ENCODE measurements around the gene SLC23A3.

Gene SLC23A3, protein sequence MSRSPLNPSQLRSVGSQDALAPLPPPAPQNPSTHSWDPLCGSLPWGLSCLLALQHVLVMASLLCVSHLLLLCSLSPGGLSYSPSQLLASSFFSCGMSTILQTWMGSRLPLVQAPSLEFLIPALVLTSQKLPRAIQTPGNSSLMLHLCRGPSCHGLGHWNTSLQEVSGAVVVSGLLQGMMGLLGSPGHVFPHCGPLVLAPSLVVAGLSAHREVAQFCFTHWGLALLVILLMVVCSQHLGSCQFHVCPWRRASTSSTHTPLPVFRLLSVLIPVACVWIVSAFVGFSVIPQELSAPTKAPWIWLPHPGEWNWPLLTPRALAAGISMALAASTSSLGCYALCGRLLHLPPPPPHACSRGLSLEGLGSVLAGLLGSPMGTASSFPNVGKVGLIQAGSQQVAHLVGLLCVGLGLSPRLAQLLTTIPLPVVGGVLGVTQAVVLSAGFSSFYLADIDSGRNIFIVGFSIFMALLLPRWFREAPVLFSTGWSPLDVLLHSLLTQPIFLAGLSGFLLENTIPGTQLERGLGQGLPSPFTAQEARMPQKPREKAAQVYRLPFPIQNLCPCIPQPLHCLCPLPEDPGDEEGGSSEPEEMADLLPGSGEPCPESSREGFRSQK

DNA sequence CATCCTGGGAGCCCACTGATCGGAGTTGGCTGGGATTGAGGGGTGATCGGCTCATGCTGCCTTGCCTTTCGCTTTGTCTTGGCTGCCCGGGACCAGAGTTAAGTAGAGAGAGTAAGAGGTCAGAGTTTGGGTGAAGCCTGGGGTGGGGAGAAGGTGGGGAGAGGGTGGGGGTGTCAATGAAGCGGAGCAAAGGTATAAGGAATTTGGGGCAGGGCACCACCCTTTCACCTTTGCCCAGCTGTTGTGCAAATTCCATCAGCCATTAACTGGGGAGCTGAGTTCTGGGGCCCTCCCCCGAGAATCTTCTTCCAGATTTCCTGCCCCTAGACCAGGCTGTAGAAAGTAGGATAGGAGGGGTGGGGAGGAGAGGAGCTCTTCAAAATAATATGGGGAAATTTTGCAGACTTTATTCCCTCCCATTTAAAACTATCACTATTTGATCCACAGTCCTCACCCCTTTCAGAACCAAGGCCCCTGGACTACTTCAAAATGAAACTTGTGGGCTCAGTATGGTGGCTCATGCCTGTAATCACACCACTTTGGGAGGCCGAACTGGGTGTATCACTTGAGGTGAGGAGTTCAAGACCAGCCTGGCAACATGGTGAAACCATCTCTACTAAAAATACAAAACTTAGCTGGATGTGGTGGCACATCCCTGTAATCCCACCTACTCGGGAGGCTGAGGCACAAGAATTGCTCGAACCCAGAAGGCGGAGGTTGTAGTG lies at the start of gene SLC23A3:
SLC23A3 (minus strand) TSS at position 100 of the 725 bp plus-strand sequence; CDS start at position 55, 45 bp downstream.
- no peaks in the 10 kb centered on the region for H3K27me3 Mint-ChIP-seq
- H3K27ac Mint-ChIP-seq, result peak within 1 kb of the TSS; percentile 43
- peak within 1 kb of the TSS in 1 of 2 donors; percentile 28 for H3K4me3 Mint-ChIP-seq
- ATAC-seq (replicated peaks), result no peak
- no peak for DNase-seq
- H3K9me3 Mint-ChIP-seq, result no peaks in the 10 kb centered on the region
- peaks cover 49 to 69% of the 10 kb centered on the region in 2 donors for H3K36me3 Mint-ChIP-seq
- peaks cover 35 to 39% of the 10 kb centered on the region in 2 donors for H3K4me1 Mint-ChIP-seq

DNA sequence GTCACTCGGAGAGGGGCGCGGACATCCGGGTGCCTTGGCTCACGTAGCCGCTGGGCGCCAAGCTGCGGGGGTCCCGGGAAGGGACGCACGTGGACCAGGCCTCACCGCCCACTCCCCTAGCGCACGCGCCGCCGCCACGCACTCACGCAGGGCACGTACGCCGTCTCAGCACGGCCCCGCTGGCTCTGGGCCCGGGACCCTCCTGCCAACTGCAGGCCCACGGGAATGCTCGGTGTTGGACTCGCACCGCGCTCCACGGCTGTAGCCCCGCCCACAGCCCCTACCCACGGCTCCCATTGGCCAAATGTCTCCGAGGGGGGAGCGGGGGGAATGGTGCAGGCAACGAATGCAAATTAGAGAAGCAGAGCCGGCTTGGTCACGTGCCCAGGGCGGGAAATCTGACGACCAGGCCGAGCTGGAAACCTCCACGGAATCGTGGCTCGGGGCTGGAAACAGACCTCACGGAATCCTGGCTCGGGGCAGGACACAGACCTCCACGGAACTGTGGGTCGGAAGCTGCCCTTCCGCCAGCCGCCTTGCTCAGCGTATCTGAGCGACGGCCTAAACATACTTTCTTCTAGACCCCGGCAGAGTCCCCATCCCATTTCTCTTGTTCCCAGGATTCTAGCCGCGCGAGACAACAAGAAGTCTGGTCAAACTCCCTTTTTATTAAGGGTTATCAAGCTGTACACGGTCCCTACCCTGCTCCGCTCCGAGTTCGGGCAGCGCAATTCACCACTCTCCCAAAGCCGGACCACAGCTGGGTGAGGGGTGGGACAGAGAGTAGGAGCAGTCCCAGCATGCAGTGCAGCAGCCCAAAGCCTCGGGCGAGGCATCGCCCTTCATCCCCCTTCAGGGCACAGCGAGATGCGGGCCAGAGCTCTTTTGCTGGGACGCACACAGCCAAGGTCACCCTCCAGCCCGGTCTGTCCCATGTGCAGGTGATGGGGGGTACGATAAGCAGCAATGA lies 49.2 kb upstream of the SLC23A3 start, which contains the start of gene ABCB6:
ABCB6 (minus strand) TSS at position 227 of the 970 bp plus-strand sequence. CDS start 285 bp downstream, outside the sequence.
- no peaks in the 10 kb centered on the region for H3K27me3 Mint-ChIP-seq
- ATAC-seq (replicated peaks) (peak; percentile 84 to 91), DNase-seq (peak; percentile 86)
- H3K4me3 Mint-ChIP-seq, result peak within 1 kb of the TSS; percentile 90 to 95
- peaks cover 21 to 40% of the 10 kb centered on the region in 2 donors for H3K4me1 Mint-ChIP-seq
- peaks cover 44 to 59% of the 10 kb centered on the region in 2 donors for H3K36me3 Mint-ChIP-seq
- H3K27ac Mint-ChIP-seq, result peak within 1 kb of the TSS; percentile 93
- no peaks in the 10 kb centered on the region for H3K9me3 Mint-ChIP-seq

DNA sequence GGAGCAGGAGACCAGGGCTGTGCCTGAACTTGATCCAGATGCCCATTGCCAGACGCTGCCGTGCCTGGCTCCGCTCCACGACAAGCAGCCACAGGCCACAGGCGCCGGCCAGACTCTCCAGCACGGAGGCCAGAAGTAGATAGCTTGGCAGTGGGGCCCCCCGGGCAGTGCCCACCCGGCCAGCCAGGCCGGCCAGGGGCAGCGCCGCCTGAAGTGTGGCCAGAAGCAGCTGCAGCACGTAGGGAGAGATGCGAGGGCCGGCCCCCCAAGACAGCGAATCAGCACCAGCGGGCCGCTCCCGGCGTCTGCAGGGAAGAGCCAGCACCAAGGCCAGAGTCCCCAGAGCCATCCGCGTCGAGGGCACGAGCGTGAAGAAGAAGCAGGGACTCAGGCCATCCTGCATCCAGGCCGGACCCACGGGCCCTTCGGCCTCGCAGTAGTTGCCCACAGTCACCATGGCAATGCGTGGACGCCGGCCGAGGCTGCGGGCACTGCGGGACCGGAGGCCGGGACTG lies 48.4 kb upstream of the SLC23A3 start:
- DNase-seq, result no peak
- H3K9me3 Mint-ChIP-seq, result no peaks in the 10 kb centered on the region
- peak; percentile 52 to 55 for ATAC-seq (replicated peaks)
- H3K36me3 Mint-ChIP-seq, result peaks cover 45 to 56% of the 10 kb centered on the region in 2 donors
- peak overlapping the region; percentile 93 for H3K27ac Mint-ChIP-seq
- H3K4me1 Mint-ChIP-seq, result peaks cover 21 to 40% of the 10 kb centered on the region in 2 donors
- peak overlapping the region; percentile 90 to 95 for H3K4me3 Mint-ChIP-seq
- H3K27me3 Mint-ChIP-seq, result no peaks in the 10 kb centered on the region

DNA sequence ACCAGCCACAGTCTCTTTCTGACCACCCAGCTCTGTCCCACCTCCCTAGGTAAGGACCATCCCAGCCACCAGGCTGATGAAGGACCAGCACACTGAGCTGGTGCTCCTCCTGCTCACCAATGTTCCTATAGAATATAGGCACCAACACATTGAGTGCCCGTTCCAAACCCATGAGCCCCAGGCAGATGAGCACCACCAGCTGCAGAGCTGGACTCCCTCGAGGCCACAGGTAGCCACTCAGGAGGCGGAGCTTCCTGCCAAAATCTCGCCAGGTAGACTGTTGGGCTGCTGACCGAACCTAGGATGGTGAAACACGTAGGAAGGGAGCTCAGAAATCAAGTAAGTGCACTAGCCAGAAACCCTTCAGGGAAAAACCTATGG lies 46.7 kb upstream of the SLC23A3 start:
- ATAC-seq (replicated peaks) (no peak), DNase-seq (no peak)
- peaks cover 49 to 59% of the 10 kb centered on the region in 2 donors for H3K36me3 Mint-ChIP-seq
- no peaks in the 10 kb centered on the region for H3K9me3 Mint-ChIP-seq
- no peaks in the 10 kb centered on the region for H3K27me3 Mint-ChIP-seq
- peak overlapping the region; percentile 64 to 95 for H3K4me3 Mint-ChIP-seq
- H3K4me1 Mint-ChIP-seq, result peaks cover 21 to 50% of the 10 kb centered on the region in 2 donors
- H3K27ac Mint-ChIP-seq, result peak overlapping the region; percentile 37

DNA sequence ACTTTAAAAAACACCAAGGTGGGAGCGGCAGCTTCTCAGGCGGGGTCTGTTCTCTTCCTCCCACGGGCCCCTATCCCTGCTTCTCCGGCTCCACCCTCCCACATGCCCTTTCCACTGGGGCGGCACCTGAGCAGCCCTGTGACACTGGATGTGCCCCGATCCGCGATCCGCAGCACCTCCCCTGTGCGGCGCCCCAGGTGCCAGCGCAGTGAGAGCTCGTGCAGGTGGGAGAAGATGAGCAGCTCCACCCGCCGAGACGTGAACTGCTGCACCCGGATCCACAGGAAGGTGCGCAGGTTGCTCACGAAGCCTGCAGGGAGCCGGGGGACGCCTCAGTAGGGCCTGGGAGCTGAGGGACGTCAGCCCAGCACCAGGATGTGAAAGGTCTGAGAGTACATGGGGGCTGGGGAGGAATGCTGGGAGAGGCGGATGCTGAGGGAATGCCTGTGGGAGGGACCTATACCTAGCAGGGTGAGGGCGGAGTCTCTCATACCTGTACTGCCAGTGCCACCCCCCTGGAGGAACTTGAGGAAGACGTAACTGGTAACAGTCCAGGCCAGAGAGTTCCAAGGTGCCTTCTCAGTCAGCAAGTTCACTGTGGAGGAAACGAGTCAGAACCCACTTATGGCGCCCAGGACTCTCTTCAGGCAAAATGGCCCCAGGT lies 46.2 kb upstream of the SLC23A3 start:
- Mint-ChIP-seq H3K4me3 (peak overlapping the region in 1 of 2 donors; percentile 32), H3K4me1 (peaks cover 21 to 54% of the 10 kb centered on the region in 2 donors), H3K27ac (no peak overlapping the region), H3K36me3 (peaks cover 47 to 57% of the 10 kb centered on the region in 2 donors), H3K27me3 (no peaks in the 10 kb centered on the region), H3K9me3 (no peaks in the 10 kb centered on the region)
- no peak for ATAC-seq (replicated peaks)
- no peak for DNase-seq

DNA sequence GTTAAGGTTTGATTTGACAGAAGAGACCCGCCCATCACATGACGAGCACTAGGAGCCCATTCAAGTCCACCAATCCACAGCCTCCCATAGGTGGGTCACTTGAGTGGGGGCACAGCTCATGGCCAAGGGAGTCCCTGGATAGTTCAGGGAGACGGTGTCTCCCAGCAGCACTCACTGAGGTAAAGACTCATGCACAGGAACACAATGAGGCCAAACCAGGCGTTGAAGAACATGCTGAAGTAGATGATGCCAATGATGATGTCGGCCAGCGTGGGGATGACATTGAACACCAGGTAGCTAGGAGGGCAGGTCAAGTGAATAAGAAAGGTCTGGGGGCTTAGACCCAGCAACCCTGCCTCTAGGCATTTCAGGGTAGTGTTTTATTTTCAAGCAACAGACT lies 45.0 kb upstream of the SLC23A3 start:
- ATAC-seq (replicated peaks), result no peak
- DNase-seq, result no peak
- no peaks in the 10 kb centered on the region for H3K9me3 Mint-ChIP-seq
- no peaks in the 10 kb centered on the region for H3K27me3 Mint-ChIP-seq
- peaks cover 46 to 48% of the 10 kb centered on the region in 2 donors for H3K36me3 Mint-ChIP-seq
- no peak overlapping the region for H3K4me3 Mint-ChIP-seq
- H3K4me1 Mint-ChIP-seq, result peaks cover 20 to 47% of the 10 kb centered on the region in 2 donors
- H3K27ac Mint-ChIP-seq, result no peak overlapping the region

DNA sequence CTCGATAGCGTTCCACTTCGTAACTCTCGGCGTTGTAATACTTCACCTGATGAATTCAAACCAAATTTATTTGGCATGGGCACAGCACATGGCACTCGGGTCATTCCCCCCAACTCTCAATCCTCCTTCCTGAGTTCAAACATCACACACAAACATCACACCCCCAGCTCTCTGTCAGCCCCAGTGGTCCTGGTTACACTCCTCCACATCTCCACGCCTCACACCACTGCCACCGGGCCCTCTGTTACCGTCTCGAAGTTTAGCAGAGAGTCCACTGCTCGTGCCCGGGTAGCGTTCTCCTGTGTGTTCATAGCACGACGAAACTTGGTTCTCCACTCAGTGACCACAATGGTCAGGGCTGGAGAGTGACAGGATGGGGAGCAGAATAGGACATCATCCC lies 44.3 kb upstream of the SLC23A3 start:
- peaks cover 45% of the 10 kb centered on the region in 2 donors for H3K36me3 Mint-ChIP-seq
- H3K4me3 Mint-ChIP-seq, result no peak overlapping the region
- H3K4me1 Mint-ChIP-seq, result peaks cover 21 to 44% of the 10 kb centered on the region in 2 donors
- H3K9me3 Mint-ChIP-seq, result no peaks in the 10 kb centered on the region
- ATAC-seq (replicated peaks) (no peak), DNase-seq (no peak)
- H3K27me3 Mint-ChIP-seq, result no peaks in the 10 kb centered on the region
- peak overlapping the region; percentile 6 for H3K27ac Mint-ChIP-seq

DNA sequence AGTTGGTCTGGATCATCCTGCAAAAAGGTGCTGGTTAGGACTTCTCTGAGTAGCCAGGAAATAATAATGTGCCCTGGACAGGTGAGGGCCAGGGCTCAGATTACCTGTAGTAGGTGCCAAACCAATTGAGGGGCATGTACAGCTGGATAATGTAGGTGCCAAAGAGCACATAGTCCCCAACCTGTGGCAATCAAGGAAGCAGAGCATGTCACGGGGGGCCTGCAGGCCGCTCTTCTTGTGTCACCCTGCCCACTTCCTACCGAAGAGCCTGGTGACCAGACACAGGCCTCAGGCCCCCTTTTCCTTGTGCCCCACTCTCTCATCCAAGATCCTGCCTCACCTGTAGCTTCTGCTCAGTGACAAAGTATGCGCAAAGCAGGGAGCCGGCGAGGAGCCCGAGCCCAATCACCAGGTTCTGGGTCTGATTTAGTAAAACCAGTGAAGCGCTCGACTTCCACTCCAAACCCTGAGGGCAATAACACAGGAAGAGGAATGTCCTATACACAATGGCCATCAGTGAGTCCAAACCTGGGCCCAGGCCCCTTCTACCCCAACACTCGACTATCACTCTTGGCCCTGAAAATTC lies 43.8 kb upstream of the SLC23A3 start:
- H3K4me1 Mint-ChIP-seq, result peaks cover 23 to 47% of the 10 kb centered on the region in 2 donors
- H3K27ac Mint-ChIP-seq, result no peak overlapping the region
- no peaks in the 10 kb centered on the region for H3K27me3 Mint-ChIP-seq
- no peaks in the 10 kb centered on the region for H3K9me3 Mint-ChIP-seq
- no peak for ATAC-seq (replicated peaks)
- no peak overlapping the region for H3K4me3 Mint-ChIP-seq
- no peak for DNase-seq
- peaks cover 46 to 48% of the 10 kb centered on the region in 2 donors for H3K36me3 Mint-ChIP-seq

DNA sequence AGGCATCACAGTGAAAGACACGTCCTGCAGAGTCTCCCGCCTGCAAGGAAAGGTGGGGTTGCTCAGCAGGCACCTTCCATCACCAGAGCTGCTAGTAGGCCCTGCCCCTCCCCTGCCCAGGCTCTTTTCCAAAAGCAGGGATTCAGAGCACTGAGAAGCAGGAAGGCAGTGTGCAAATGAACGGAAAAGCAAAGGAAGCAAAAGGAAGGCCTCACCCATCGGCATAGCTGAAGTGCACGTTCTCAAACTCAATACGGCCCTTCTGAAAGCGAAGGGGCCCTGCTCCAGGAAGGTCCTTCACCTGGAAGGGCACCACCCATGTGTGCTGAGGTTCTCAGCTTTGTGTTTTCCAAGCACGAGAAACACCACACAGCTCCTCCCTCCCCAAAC lies 43.2 kb upstream of the SLC23A3 start:
- ATAC-seq (replicated peaks) (no peak), DNase-seq (no peak)
- Mint-ChIP-seq H3K36me3 (peaks cover 51 to 54% of the 10 kb centered on the region in 2 donors), H3K4me3 (no peak overlapping the region), H3K27me3 (no peaks in the 10 kb centered on the region), H3K4me1 (peaks cover 25 to 49% of the 10 kb centered on the region in 2 donors), H3K27ac (peak overlapping the region; percentile 20), H3K9me3 (no peaks in the 10 kb centered on the region)

DNA sequence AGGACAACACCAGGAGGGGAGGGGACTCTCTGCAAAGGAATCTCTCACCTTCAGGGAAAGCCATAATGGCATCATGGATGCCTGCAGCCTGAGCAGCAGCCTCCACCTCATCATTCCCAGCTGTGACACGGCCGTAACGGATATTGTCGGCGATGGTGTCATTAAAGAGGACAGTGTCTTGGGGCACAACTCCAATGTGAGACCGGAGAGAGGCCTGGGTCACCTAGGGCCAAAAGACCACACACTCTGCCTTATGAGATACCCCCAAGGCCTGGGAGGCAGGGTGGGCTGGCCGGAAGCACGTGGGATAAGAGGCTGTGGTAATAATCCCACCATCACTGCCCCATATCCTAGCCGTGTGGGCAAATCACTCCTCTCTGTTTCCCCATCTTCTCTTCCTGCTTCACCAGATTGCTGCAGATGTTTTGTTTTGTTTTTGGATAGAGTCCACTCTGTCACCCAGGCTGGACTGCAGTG lies 41.1 kb upstream of the SLC23A3 start:
- Mint-ChIP-seq H3K4me1 (peaks cover 25 to 41% of the 10 kb centered on the region in 2 donors), H3K36me3 (peaks cover 42 to 44% of the 10 kb centered on the region in 2 donors), H3K4me3 (no peak overlapping the region), H3K9me3 (no peaks in the 10 kb centered on the region), H3K27me3 (no peaks in the 10 kb centered on the region), H3K27ac (peak overlapping the region; percentile 87)
- ATAC-seq (replicated peaks) (no peak), DNase-seq (no peak)

DNA sequence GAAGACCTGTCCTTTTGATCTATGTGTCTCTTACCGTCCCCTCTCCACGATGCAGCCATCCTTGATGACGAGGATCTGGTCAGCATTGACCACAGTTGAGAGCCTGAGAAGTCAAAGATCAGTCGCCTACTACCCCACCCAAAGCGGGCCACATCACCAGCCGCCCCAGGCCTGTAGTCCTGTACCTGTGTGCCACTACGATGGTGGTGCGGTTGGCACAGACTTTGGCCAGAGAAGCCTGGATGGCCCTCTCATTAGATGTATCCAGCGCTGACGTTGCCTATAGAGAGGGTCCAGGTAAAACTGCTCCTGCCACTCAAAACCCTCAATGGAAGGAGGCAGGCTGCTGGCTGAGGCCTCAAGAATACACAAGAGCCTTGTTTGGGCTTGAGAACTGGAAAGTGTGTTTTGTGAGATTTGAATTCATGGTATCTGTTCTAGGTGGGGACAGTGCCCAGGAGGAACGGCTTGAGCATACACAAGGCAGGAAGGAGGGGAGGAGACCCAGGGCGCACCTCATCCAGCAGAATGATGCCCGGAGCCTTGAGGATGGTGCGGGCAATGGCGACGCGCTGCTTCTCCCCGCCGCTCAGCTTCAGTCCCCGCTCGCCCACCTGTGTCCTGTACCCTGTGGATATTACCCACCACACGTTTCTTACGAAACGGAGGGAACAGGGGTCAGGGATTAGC lies 40.5 kb upstream of the SLC23A3 start:
- Mint-ChIP-seq H3K36me3 (peaks cover 40 to 42% of the 10 kb centered on the region in 2 donors), H3K4me1 (peaks cover 24 to 39% of the 10 kb centered on the region in 2 donors), H3K27ac (peak overlapping the region; percentile 73), H3K27me3 (no peaks in the 10 kb centered on the region), H3K4me3 (no peak overlapping the region), H3K9me3 (no peaks in the 10 kb centered on the region)
- DNase-seq (no peak), ATAC-seq (replicated peaks) (no peak)

Measured in stimulated activated naive B cell treated with anti-CD40 and anti-IgM and Interleukin-4, amounts not matched to agents 10 μg/mL and 1 μg/mL and 100 μg/mL, for 72 hours (primary cell).